Activated naive CD4-positive, alpha-beta T cell treated with anti-CD3 and anti-CD28 coated beads for 36 hours (primary cell): ENCODE results near the gene BOD1L2. TPM values are rescaled to one million over a fixed set of nuclear protein-coding genes. Genes with fewer than 3 reads are reported as not detected.

Experiments used
- total RNA-seq, 2 experiments: library from RNA; stranded (reverse); gene quantifications; one replicate each; pipeline ENCODE4 v1.2.3, GENCODE V29; 2021

The BOD1L2 gene
- total RNA-seq, 2 experiments from 2014 or later, result not detected

Other genes with a start within 250 kb of the BOD1L2 start
- not detected for gene ST8SIA3, start 205.5 kb downstream of the BOD1L2 start, total RNA-seq